ENCODE data around the gene RADIL.

Gene RADIL

GRCh38 chr7:4825081-4825480 is 58.4 kb downstream of the RADIL start:
- DNase-seq, result no peak

- DNase-seq, result no peak
Measured at GRCh38 chr7:4824120-4824775, 59.3 kb downstream of the RADIL start.

DNA sequence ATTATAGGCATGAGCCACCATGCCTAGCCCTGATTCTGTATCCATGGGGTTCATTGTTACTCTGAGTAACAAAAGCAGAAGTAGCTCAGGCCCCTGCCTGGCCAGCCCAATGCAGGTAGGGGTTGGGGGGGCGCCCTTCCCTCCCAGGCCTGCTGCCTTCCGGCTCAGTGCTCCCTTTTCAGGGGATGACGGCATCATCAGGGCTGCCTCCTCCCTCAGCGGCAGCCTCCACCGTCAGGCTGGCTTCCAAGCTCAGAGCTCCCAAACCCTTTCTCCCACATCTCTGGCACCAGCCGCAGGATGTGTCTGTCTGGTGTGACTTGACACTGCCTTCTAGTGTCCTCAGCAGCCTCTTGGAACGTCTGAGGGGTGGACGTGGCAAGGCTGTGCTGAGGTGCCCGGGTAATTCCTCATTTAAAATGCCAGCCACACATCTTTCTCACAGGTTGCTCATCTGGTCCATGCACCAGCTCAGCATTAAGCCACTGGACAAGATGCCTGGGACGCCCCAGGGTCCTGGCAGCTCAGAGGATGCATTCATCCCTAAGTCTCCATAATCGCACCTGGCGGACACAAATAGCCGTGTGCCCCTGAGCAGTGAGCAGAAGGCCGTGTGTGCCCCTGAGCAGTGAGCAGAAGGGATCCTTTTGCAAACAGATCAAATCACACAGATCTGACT is 59.9 kb downstream of the RADIL start:
- DNase-seq, result no peak

DNA sequence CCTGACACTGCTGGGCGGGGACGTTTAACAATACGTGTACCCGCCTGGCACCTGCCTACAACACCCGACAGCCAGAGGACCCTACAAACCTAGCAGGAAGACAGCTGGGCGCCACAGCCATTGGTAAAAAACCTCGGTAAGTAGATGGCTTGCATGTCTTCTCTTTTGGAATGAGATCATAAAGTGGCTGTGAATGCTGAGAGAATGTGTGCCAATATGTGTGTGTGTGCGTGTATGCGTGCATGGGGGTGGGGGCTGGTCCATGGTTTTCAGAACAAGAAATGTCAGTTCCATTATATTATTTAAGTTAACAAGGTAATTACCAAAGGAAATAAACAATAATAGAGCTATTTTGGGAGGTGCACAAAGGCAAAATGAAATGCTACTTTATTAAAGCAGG is 60.8 kb downstream of the RADIL start:
- no peak for DNase-seq

GRCh38 chr7:4820967-4821471 is 62.5 kb downstream of the RADIL start:
- DNase-seq, result no peak

- DNase-seq, result no peak
Measured at GRCh38 chr7:4820405-4820966, 63.0 kb downstream of the RADIL start.

- DNase-seq, result no peak
Measured at GRCh38 chr7:4819560-4820404, 63.7 kb downstream of the RADIL start.

- no peak for DNase-seq
Measured at GRCh38 chr7:4818000-4818794, 65.3 kb downstream of the RADIL start.

DNA sequence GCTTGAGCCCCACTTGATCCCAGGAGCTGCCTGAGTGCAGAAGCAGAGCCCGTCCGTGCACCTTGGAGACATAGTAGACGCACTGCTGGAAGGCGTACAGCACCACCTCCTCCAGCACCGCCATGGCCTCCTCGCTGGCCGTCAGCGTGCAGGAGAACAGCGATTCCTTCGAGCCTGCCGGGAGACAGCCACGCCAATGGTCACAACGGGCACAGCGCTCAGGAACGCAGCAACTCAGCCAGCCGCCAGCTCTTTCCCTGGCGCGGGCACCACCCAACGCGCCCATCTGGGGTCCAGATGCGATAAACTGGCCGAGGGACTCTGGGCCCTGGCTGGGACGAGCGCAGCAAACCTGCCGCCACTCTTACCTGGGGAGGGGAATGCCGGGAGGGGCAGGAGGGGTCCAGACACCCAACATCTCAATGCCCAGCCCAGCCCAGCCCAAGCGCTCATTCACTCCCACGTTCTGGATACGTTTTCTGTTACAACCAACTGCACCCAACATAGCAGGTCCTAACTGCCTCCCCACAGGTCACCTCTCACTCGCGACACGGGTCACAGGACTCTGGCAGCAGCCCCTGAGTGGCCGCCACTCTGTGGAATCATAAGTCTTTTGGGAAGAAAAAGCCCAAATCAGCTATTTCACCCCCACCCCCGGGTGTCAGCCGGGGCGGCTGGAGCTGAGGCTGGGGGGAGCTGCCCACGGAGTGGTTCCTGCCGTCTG is 66.2 kb downstream of the RADIL start:
- DNase-seq, result no peak

GRCh38 chr7:4816419-4817080 is 67.0 kb downstream of the RADIL start:
- no peak for DNase-seq

GRCh38 chr7:4815609-4816418 is 67.7 kb downstream of the RADIL start:
- no peak for DNase-seq

- DNase-seq, result no peak
Measured at GRCh38 chr7:4815121-4815520, 68.4 kb downstream of the RADIL start.

DNA sequence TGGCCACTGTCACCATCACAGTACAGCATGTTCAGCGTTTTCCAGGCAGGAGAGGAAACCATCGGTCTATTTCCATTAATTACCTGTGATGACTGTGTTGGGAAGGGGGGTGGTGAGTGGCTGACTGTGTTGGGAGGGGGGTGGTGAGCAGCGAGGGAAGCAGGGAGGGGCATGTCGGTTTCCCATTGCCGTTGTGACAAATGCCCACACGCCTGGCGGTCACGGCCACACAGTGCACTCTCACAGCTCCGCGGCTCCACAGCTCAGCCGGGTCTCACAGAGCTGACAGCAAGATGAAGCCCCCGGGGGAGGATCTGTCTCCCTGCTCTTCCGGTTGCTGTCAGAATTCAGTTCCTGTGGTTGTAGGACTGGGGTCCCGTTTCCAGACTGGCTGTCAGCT is 69.1 kb downstream of the RADIL start:
- no peak for DNase-seq

DNA sequence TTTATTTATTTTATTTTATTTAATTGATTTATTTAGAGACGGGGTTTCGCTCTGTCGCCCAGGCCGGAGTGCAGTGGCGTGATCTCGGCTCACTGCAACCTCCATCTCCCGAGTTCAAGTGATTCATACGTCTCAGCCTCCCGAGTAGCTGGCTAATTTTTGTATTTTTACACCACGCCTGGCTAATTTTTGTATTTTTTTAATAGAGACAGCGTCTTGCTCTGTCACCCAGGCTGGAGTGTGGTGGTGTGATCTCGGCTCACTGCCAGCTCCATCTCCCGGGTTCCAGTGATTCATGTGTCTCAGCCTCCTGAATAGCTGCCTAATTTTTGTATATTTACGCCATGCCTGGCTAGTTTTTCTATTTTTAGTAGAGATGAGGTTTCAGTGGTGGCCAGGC is 73.8 kb downstream of the RADIL start:
- DNase-seq, result no peak

- peak; percentile 36 for DNase-seq
Measured at GRCh38 chr7:4809091-4809591, 74.4 kb downstream of the RADIL start.

GRCh38 chr7:4808565-4808964 is 75.0 kb downstream of the RADIL start:
- no peak for DNase-seq

DNA sequence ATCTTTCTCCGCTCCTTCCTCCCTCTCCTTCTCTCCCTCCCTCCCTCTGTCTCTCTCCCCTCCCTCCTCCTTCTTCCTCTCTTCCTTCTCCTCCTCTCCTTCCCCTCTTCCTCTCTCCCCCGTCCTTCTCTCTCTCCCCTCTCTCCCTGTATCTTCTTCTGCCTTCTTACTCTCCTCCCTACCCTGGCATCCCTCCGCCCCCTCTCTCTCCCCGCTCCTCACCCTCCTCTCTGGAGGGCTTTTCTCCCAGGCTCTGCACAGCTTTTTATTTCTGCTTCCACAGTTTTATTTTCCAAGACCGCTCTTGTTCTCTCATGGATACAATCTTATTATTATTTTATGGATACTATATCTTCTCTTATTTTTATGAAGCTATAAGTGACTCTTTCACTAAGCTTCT is 75.5 kb downstream of the RADIL start:
- DNase-seq, result no peak

- DNase-seq, result no peak
Measured at GRCh38 chr7:4807598-4808016, 75.9 kb downstream of the RADIL start.

DNA sequence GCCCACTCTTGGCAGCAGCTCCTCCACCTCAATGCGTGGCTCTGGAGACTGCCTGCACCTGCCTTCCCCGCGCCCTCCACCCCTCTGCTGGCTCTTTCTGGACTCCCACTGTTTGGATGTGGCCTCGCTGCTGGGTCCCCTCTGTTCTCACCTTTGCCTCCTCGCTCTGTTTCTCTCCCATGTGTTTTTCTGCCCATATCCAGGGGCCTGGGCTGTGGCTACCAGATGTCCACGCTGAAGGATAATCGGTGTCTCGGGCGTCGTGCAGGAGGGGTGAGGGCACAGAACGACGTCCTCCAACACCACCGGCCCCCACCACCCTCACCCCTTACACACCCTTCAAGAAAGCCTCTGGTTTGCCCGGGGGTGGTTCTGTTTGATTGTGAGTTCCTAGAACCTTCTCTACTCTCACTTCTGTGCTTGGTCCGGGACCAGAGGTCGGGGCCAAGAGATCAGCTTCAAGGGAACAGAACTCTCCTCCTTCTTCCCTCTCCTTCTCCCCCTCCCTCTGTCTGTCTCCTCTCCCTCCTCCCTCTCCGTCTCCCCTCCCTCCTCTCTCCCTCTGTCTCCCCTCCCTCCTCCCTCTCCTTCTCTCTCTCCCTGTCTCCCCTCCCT is 76.4 kb downstream of the RADIL start:
- no peak for DNase-seq

- DNase-seq, result no peak
Measured at GRCh38 chr7:4805984-4806300, 77.6 kb downstream of the RADIL start.
